GM21360 (cell line): ENCODE measurements around the gene TPO.
"Not testable (repeated sequence)": the region's sequence is repeated elsewhere in the genome, so short reads cannot be mapped to it uniquely, and the experiment has no call there.

Experiments used
- ATAC-seq: cut with Tn5 transposase; IDR thresholded peaks from one replicate; pipeline ENCODE4 v1.9.1; 2021; ENCODE audit warnings: mild to moderate bottlenecking, moderate library complexity; ENCODE audit not compliant: unreplicated experiment

Gene TPO

GRCh38 chr2:1499033-1499795 lies 86.0 kb downstream of the TPO start:
- ATAC-seq, result no peak

GRCh38 chr2:1501038-1501851 lies 88.0 kb downstream of the TPO start:
- ATAC-seq, result no peak

DNA sequence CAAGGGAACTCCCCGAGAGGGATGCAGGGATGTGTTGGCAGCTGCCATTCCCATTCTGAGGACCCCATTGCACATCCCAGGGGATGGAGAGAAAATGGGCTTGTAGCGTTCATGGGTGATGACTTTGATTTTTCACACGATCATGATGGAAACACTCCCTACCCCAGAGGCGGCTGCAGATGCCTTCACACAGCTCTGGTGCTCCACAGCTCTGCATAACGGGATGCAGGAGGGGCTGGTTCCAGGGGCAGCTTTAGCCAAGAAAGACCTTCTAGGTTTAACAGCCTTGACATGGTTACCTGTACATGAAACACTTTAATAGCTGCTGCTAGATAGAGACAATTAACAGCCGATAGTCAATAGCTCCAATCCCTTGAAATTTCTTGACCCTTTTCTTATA lies 88.7 kb downstream of the TPO start:
- no peak for ATAC-seq

- ATAC-seq, result no peak
These were observed 89.6 kb downstream of the TPO start for GRCh38 chr2:1502891-1503304.

DNA sequence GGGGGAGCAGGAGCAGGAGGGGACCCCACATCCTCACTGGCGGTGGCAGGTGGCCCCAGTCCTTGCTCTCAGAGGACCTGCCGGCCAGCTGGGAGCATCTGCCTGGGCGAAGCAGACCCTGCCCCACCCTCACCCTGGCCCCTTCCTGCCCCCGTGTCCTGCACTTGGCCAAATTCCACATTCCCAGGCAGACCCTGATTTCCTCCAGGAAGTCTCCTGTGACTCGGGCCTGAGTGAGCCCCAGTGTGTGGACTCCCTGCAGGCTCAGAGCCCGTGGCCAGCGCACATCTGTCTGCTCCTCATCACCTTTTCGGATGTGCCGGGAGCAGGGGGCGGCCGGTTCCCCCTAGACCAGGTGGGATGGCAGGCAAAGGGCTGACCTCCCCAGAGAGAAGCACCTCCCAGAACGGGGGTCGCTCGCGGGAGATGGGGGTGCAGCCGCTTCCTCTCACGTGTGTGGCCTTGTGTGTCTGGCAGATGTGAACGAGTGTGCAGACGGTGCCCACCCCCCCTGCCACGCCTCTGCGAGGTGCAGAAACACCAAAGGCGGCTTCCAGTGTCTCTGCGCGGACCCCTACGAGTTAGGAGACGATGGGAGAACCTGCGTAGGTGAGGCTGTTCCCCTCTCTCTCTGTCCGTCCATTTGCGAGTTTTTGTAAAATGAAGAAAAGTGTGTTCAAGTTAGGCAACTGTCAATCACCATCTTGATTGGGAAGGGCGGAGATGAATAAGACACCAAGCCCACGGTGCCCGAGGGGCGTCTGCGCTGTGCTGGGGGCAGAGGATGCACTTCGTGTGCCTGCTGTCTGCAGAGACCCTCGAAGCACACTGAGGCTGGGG lies 90.4 kb downstream of the TPO start:
- no peak for ATAC-seq

GRCh38 chr2:1504311-1504750 lies 91.1 kb downstream of the TPO start:
- ATAC-seq, result no peak

DNA sequence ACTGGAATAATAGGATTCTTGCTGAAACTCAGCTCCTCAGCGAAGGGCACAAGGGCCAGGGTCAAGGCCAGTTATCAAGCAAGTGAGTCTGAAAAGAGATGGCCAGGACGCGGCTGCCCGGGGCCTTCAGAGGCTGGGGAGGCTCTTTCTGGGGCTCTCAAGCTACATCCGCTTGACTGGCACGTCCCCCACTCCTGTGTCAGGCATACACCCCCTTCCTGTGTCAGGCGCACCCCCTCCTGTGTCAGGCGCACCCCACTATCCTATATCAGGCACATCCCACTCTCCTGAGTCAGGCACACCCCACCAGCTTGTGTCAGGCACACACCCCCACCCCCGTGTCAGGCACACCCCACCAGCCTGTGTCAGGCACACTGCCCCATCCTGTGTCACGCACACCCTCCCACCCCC lies 91.8 kb downstream of the TPO start:
- no peak for ATAC-seq

- no peak for ATAC-seq
These were observed 96.2 kb downstream of the TPO start for GRCh38 chr2:1509271-1510065.

GRCh38 chr2:1510176-1510575 lies 96.9 kb downstream of the TPO start:
- no peak for ATAC-seq

GRCh38 chr2:1511455-1511854 lies 98.2 kb downstream of the TPO start:
- no peak for ATAC-seq

DNA sequence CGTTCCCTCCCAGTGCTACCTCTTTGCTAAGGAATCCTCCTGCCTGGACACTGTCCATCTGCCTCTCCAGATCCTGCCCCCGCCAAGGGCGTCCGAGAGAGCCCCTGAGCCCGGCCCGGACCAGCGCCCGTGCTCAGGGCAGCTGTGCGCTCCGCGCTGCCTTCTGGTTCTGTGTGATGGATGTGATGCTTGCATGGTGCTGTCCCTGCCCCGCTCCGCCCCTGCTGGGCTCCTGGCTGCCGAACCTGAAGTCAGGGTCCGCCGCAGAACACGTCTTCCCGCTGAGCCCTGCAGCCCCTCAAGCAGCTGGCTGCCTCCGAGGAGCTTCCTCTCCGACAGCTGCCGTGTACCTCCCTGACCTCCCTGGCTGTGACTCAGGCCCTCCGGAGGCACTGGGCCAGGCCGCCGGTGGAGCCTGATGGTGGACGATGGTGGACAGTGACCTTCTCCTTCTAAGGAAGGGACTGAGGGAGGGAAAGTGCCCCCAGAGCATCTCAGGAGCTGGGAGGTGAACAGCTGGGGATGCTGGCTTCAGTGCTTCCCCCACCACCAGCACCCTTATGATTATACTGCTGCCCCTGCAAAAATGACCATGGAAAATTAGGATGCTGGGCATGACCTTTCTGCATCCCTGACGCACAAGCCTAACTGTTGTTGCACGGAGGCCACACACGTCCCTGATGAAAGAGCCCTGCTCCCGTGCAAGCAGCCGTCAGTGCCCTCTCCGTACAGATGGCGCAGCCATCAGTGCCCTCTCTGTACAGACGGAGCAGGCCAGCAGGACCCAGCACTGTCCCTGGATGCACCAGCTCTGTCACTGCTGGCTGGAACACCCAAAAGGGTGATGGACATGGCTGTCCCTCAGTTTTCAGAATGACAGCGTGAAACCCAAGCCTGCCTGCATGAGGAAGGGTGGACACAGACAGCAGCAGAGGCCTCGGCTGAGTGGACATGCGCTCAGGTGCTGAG lies 99.3 kb downstream of the TPO start:
- no peak for ATAC-seq

- ATAC-seq, result no peak
These were observed 101.3 kb downstream of the TPO start for GRCh38 chr2:1514391-1515072.

GRCh38 chr2:1515073-1515430 lies 101.8 kb downstream of the TPO start:
- ATAC-seq, result no peak

GRCh38 chr2:1515986-1516797 lies 102.9 kb downstream of the TPO start:
- ATAC-seq, result no peak

DNA sequence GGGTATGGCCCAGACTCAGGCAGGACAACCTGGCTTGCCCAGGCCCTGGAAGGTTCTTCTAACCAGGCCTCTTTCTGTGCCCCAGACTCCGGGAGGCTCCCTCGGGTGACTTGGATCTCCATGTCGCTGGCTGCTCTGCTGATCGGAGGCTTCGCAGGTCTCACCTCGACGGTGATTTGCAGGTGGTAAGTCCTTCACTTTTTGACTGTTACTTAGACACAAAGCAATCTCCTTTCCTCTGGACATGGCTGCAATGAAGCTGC lies 103.5 kb downstream of the TPO start:
- ATAC-seq, result no peak

GRCh38 chr2:1517291-1517690 lies 104.0 kb downstream of the TPO start:
- ATAC-seq, result not testable (repeated sequence)

- no peak for ATAC-seq
These were observed 104.5 kb downstream of the TPO start for GRCh38 chr2:1517786-1518185.

DNA sequence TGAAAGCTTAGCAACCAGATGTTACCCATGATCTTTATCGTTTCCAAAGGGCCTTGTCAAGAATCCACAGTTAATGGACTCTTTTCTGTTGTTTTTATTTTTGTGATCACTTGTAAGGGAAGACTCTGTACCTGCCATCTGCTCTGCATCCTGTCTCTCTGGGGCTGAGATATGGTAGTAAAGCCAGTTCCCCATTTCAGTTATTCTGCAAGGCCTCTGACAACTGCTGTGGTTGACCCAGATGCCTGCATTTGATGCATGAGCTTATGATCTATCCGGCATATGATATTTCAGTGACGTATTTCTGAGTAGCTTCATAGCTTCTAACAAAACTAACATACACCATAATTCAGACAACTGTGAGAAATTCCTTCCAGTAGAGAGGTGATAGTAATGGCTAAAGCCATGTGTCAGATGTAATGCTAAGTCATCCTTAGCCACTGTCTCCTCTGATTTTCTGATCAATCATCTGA lies 105.1 kb downstream of the TPO start:
- ATAC-seq, result no peak
